ENCODE data around the gene KIAA0930.

Gene KIAA0930

DNA sequence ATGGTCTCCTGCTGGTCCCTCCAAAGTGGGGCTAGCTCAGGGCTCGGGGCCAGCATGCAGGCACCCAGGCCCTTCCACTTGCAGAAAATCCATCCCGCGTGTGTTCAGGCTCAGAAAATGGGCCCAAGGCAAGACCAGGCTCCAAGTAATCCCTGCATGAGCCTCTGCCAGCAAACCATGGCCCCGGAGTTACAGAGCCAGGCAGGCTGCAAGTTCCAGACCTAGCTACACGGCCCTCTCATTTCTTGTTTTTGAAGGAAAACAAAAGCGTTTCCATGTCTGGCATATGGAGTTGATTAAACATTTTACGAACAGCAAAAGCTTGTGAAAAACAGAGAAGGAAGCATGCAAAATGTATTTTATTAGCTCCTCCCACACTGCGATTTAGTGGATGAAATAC, 29.7 kb downstream of the KIAA0930 start:
- H3K27me3 ChIP-seq (ENCODE audit: low read length): no peaks in the 10 kb centered on the region
- no peaks in the 10 kb centered on the region for H3K9me3 ChIP-seq (ENCODE audit: insufficient read depth, low read length)
- no peak for TF ChIP-seq EZH2phosphoT487 (conservative IDR thresholded peaks at IDR 0.05; ENCODE audit: low read length)
- TF ChIP-seq, protein P1, sequence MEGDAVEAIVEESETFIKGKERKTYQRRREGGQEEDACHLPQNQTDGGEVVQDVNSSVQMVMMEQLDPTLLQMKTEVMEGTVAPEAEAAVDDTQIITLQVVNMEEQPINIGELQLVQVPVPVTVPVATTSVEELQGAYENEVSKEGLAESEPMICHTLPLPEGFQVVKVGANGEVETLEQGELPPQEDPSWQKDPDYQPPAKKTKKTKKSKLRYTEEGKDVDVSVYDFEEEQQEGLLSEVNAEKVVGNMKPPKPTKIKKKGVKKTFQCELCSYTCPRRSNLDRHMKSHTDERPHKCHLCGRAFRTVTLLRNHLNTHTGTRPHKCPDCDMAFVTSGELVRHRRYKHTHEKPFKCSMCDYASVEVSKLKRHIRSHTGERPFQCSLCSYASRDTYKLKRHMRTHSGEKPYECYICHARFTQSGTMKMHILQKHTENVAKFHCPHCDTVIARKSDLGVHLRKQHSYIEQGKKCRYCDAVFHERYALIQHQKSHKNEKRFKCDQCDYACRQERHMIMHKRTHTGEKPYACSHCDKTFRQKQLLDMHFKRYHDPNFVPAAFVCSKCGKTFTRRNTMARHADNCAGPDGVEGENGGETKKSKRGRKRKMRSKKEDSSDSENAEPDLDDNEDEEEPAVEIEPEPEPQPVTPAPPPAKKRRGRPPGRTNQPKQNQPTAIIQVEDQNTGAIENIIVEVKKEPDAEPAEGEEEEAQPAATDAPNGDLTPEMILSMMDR (IDR thresholded peaks at IDR 0.05; ENCODE audit: insufficient read depth, low read length, poor library complexity, severe bottlenecking): no peak
- H3K27ac ChIP-seq (ENCODE audit: low read depth, low read length): no peak overlapping the region
- H3K36me3 ChIP-seq (ENCODE audit: low read length): no peaks in the 10 kb centered on the region
- no peak overlapping the region for H3K4me3 ChIP-seq (ENCODE audit: insufficient read depth, low read length, poor library complexity, severe bottlenecking)
- H3F3A ChIP-seq (ENCODE audit: insufficient read depth): no peaks in the 10 kb centered on the region
- no peaks in the 10 kb centered on the region for H3K79me2 ChIP-seq (ENCODE audit: insufficient read depth, low read length)
- no peak overlapping the region for H3K4me2 ChIP-seq (ENCODE audit: low read depth, low read length, poor library complexity, severe bottlenecking)
- no peaks in the 10 kb centered on the region for H3K9me2 ChIP-seq (replicated peaks; ENCODE audit: insufficient read depth, low read length)
- no peaks in the 10 kb centered on the region for H4K20me1 ChIP-seq (ENCODE audit: low read depth, low read length)
- no peak overlapping the region for H3K9ac ChIP-seq (ENCODE audit: low read length)
- H2AFZ ChIP-seq (ENCODE audit: low read depth, low read length, severe bottlenecking): no peak overlapping the region

DNA sequence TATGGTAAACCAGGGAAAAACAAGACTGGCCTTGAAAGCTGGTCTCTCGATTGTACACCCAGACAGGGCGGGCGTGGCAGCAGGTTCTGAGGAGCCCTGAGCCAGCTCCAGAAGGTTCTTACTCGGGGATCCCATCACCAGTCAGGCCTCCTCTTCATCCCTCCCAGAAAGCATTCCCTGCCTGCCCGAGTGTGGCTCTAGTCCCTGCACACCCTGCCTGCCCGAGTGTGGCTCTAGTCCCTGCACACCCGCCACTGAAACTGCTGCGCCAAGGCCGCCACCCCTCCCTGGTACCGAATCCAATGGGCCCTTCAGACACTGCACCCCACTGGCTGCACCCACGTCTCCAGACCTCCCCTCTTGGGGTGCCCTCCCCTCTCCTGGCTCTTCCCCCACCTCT, 30.1 kb downstream of the KIAA0930 start:
- no peak overlapping the region for H3K9ac ChIP-seq (ENCODE audit: low read length)
- no peaks in the 10 kb centered on the region for H3K36me3 ChIP-seq (ENCODE audit: low read length)
- no peaks in the 10 kb centered on the region for H4K20me1 ChIP-seq (ENCODE audit: low read depth, low read length)
- no peaks in the 10 kb centered on the region for H3K27me3 ChIP-seq (ENCODE audit: low read length)
- no peaks in the 10 kb centered on the region for H3K9me2 ChIP-seq (replicated peaks; ENCODE audit: insufficient read depth, low read length)
- H3K9me3 ChIP-seq (ENCODE audit: insufficient read depth, low read length): no peaks in the 10 kb centered on the region
- H3K4me2 ChIP-seq (ENCODE audit: low read depth, low read length, poor library complexity, severe bottlenecking): no peak overlapping the region
- H3K4me3 ChIP-seq (ENCODE audit: insufficient read depth, low read length, poor library complexity, severe bottlenecking): no peak overlapping the region
- no peak for TF ChIP-seq EZH2phosphoT487 (conservative IDR thresholded peaks at IDR 0.05; ENCODE audit: low read length)
- TF ChIP-seq, protein P1 (IDR thresholded peaks at IDR 0.05; ENCODE audit: insufficient read depth, low read length, poor library complexity, severe bottlenecking): no peak
- no peak overlapping the region for H3K27ac ChIP-seq (ENCODE audit: low read depth, low read length)
- H3K79me2 ChIP-seq (ENCODE audit: insufficient read depth, low read length): no peaks in the 10 kb centered on the region
- H2AFZ ChIP-seq (ENCODE audit: low read depth, low read length, severe bottlenecking): no peak overlapping the region
- no peaks in the 10 kb centered on the region for H3F3A ChIP-seq (ENCODE audit: insufficient read depth)

DNA sequence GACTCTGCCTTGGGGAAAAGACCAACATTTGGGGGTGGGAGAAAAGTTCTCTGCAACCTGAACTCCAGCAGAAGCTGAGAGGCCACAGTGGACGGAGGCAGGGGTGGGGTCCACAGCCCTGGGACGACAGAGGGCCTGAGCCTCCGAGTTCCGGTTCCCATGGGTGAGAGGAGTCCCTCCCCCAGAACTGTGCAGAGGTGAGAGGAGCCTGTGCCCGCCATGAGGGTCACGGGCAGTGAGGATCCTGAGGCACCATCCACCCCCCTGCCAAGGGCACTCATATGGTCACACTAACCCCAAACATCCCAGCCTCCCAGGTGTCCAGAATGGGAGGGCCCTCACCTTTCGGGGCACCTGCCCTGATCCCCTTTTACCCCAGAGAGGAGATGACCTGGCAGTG, 30.5 kb downstream of the KIAA0930 start:
- no peaks in the 10 kb centered on the region for H3F3A ChIP-seq (ENCODE audit: insufficient read depth)
- H3K79me2 ChIP-seq (ENCODE audit: insufficient read depth, low read length): no peaks in the 10 kb centered on the region
- H3K9me2 ChIP-seq (replicated peaks; ENCODE audit: insufficient read depth, low read length): no peaks in the 10 kb centered on the region
- H3K9me3 ChIP-seq (ENCODE audit: insufficient read depth, low read length): no peaks in the 10 kb centered on the region
- no peak overlapping the region for H3K4me2 ChIP-seq (ENCODE audit: low read depth, low read length, poor library complexity, severe bottlenecking)
- no peak overlapping the region for H2AFZ ChIP-seq (ENCODE audit: low read depth, low read length, severe bottlenecking)
- no peaks in the 10 kb centered on the region for H3K36me3 ChIP-seq (ENCODE audit: low read length)
- no peaks in the 10 kb centered on the region for H4K20me1 ChIP-seq (ENCODE audit: low read depth, low read length)
- no peaks in the 10 kb centered on the region for H3K27me3 ChIP-seq (ENCODE audit: low read length)
- no peak for TF ChIP-seq EZH2phosphoT487 (conservative IDR thresholded peaks at IDR 0.05; ENCODE audit: low read length)
- TF ChIP-seq, protein P1 (IDR thresholded peaks at IDR 0.05; ENCODE audit: insufficient read depth, low read length, poor library complexity, severe bottlenecking): no peak
- no peak overlapping the region for H3K27ac ChIP-seq (ENCODE audit: low read depth, low read length)
- H3K9ac ChIP-seq (ENCODE audit: low read length): no peak overlapping the region
- H3K4me3 ChIP-seq (ENCODE audit: insufficient read depth, low read length, poor library complexity, severe bottlenecking): no peak overlapping the region
